ENCODE measurements around the gene CRB2.
"Not testable (repeated sequence)": the region's sequence is repeated elsewhere in the genome, so short reads cannot be mapped to it uniquely, and the experiment has no call there.

The CRB2 gene

DNA sequence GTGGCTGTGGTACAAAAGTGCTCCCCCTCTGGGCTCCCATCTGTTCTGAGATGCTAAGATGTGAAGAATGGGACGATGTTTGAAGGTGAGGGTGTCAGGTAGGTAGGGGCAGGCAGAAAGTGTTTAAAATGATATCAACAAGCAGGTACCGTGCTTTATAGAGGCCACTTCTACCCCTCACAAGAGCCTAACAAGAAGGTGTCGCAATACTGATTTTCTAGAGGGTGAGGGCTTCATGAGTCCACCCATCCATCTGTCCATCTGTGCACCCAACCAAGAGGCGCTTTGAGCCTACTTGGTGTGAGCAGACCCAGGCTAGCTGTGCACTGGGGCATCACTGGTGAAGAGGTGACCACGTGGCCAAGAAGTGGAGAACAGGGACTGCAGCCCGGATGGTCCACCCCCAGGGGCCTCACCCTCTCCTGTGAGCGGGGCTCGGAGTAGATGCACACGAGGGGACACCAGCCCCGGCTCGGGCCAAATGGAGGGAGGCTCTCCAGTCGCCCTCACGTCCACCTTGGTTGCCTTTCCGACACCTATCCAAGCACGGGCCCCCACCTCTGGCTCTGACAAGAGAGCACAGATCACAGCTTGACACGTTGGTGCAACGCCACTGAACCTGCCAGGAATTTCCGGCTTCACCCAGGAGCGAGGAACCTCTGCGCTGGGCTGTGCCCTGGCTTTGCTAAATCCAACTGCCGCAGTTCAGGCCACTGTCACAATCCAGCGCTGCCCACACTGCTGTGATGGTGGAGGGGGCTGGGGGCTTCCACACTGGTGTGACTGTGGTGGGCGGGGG, 34.5 kb downstream of the CRB2 start:
- Mint-ChIP-seq H3K4me1 (no peaks in the 10 kb centered on the region), H3K27ac (ENCODE audit: low read depth) (no peak overlapping the region), H3K27me3 (no peaks in the 10 kb centered on the region), H3K4me3 (no peak overlapping the region), H3K36me3 (ENCODE audit: insufficient read depth) (peaks cover 5% of the 10 kb centered on the region), H3K9me3 (no peaks in the 10 kb centered on the region)
- ATAC-seq (replicated peaks; ENCODE audit: extremely low read depth, poor library complexity, severe bottlenecking) (no peak), DNase-seq (ENCODE audit: low spot score in 2 of 2) (no peak)

- Mint-ChIP-seq H3K27me3 (no peaks in the 10 kb centered on the region), H3K27ac (ENCODE audit: low read depth) (no peak overlapping the region), H3K36me3 (ENCODE audit: insufficient read depth) (peaks cover 5% of the 10 kb centered on the region), H3K4me3 (no peak overlapping the region), H3K4me1 (no peaks in the 10 kb centered on the region), H3K9me3 (no peaks in the 10 kb centered on the region)
- DNase-seq (ENCODE audit: low spot score in 2 of 2) (no peak), ATAC-seq (replicated peaks; ENCODE audit: extremely low read depth, poor library complexity, severe bottlenecking) (no peak)
These were observed 35.2 kb downstream of the CRB2 start for GRCh38 chr9:123391233-123391632.

GRCh38 chr9:123391946-123392345, 35.9 kb downstream of the CRB2 start:
- no peaks in the 10 kb centered on the region for H3K4me1 Mint-ChIP-seq
- H3K27ac Mint-ChIP-seq (ENCODE audit: low read depth), result no peak overlapping the region
- no peak overlapping the region for H3K4me3 Mint-ChIP-seq
- H3K36me3 Mint-ChIP-seq (ENCODE audit: insufficient read depth), result peaks cover 5% of the 10 kb centered on the region
- H3K27me3 Mint-ChIP-seq, result no peaks in the 10 kb centered on the region
- no peak for DNase-seq (ENCODE audit: low spot score in 2 of 2)
- no peaks in the 10 kb centered on the region for H3K9me3 Mint-ChIP-seq
- ATAC-seq (replicated peaks; ENCODE audit: extremely low read depth, poor library complexity, severe bottlenecking), result no peak

- no peak for ATAC-seq (replicated peaks; ENCODE audit: extremely low read depth, poor library complexity, severe bottlenecking)
- H3K27ac Mint-ChIP-seq (ENCODE audit: low read depth), result no peak overlapping the region
- no peaks in the 10 kb centered on the region for H3K4me1 Mint-ChIP-seq
- peaks cover 5% of the 10 kb centered on the region for H3K36me3 Mint-ChIP-seq (ENCODE audit: insufficient read depth)
- H3K27me3 Mint-ChIP-seq, result no peaks in the 10 kb centered on the region
- no peak for DNase-seq (ENCODE audit: low spot score in 2 of 2)
- H3K4me3 Mint-ChIP-seq, result no peak overlapping the region
- H3K9me3 Mint-ChIP-seq, result no peaks in the 10 kb centered on the region
These were observed 36.8 kb downstream of the CRB2 start for GRCh38 chr9:123392802-123393201.

GRCh38 chr9:123394291-123395235, 38.6 kb downstream of the CRB2 start:
- no peaks in the 10 kb centered on the region for H3K4me1 Mint-ChIP-seq
- DNase-seq (ENCODE audit: low spot score in 2 of 2), result no peak
- H3K27ac Mint-ChIP-seq (ENCODE audit: low read depth), result peak overlapping the region; percentile 62
- H3K27me3 Mint-ChIP-seq, result no peaks in the 10 kb centered on the region
- H3K36me3 Mint-ChIP-seq (ENCODE audit: insufficient read depth), result peaks cover 5% of the 10 kb centered on the region
- no peak for ATAC-seq (replicated peaks; ENCODE audit: extremely low read depth, poor library complexity, severe bottlenecking)
- no peak overlapping the region for H3K4me3 Mint-ChIP-seq
- no peaks in the 10 kb centered on the region for H3K9me3 Mint-ChIP-seq

DNA sequence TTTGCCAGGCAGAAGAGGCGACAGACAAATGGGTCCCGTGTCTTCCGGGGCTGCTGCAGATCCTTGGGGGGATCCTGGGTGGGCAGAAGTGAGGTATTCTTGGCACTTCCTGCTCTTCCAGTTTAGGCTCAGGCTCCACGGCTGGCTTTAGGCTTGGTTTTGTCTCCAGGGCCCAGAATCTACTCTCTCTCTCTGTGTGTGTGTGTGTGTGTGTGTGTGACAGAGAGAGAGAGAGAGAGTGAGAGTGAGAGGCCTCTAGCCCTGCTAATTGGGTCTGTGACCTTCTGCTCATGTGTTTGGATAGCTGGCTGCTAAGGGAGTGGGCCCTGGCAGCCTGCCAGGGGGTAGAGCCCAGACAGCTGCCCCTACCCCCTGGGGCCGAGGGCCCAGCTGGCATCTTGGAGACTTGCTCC, 39.3 kb downstream of the CRB2 start:
- Mint-ChIP-seq H3K27me3 (no peaks in the 10 kb centered on the region), H3K27ac (ENCODE audit: low read depth) (no peak overlapping the region), H3K36me3 (ENCODE audit: insufficient read depth) (peaks cover 5% of the 10 kb centered on the region), H3K9me3 (no peaks in the 10 kb centered on the region), H3K4me1 (no peaks in the 10 kb centered on the region), H3K4me3 (no peak overlapping the region)
- ATAC-seq (replicated peaks; ENCODE audit: extremely low read depth, poor library complexity, severe bottlenecking), result no peak
- DNase-seq (ENCODE audit: low spot score in 2 of 2), result no peak

GRCh38 chr9:123395689-123396511, 39.9 kb downstream of the CRB2 start:
- Mint-ChIP-seq H3K4me3 (no peak overlapping the region), H3K27ac (ENCODE audit: low read depth) (no peak overlapping the region), H3K27me3 (no peaks in the 10 kb centered on the region), H3K36me3 (ENCODE audit: insufficient read depth) (peaks cover 2% of the 10 kb centered on the region), H3K9me3 (no peaks in the 10 kb centered on the region), H3K4me1 (no peaks in the 10 kb centered on the region)
- ATAC-seq (replicated peaks; ENCODE audit: extremely low read depth, poor library complexity, severe bottlenecking) (no peak), DNase-seq (ENCODE audit: low spot score in 2 of 2) (no peak)

DNA sequence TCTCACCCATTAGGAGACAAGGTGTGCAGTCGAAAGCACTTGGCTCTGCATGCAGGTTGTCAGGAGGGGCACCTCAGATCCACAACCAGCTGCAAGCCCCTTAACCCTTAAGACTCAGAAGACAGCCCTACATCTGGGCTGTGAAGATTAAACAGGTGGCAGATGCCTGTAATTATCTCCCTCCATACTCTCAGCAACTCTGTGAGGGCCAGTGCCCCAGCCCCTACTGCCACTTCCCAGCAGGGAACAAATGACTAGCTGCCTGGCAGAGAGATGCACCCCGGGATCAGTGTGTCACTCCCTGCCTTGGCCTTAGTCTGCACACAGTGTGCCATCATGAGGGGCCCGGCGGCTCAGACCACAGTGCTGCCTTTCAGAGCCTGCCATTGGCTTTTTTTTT, 42.0 kb downstream of the CRB2 start:
- H3K4me3 Mint-ChIP-seq, result no peak overlapping the region
- H3K27ac Mint-ChIP-seq (ENCODE audit: low read depth), result no peak overlapping the region

DNA sequence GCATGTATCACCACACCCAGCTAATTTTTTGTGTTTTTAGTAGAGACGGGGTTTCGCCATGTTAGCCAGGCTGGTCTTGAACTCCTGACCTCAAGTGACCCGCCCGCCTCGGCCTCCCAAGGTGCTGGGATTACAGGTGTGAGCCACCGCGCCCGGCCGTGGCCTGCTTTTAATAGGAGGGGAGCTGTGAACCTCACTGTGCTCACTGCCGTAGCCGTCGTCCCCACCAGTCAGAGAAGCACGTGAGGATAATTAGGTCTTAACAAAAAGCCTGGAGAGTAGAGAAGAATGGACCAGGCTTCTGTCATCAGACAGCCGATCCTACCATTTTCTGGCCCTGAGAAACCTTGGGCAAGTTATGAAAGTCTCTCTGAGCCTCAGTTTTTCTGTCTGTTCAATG, 42.9 kb downstream of the CRB2 start:
- H3K27me3 Mint-ChIP-seq; ATAC-seq (replicated peaks; ENCODE audit: extremely low read depth, poor library complexity, severe bottlenecking); H3K36me3 Mint-ChIP-seq (ENCODE audit: insufficient read depth); H3K4me1 Mint-ChIP-seq; DNase-seq (ENCODE audit: low spot score in 2 of 2); H3K9me3 Mint-ChIP-seq; H3K4me3 Mint-ChIP-seq; H3K27ac Mint-ChIP-seq (ENCODE audit: low read depth): not testable (repeated sequence)

More for the DNA sequence above, 42.0 kb downstream of the CRB2 start:
- DNase-seq (ENCODE audit: low spot score in 2 of 2), result no peak
- Mint-ChIP-seq H3K36me3 (ENCODE audit: insufficient read depth) (peaks cover 1% of the 10 kb centered on the region), H3K4me1 (no peaks in the 10 kb centered on the region), H3K27me3 (no peaks in the 10 kb centered on the region), H3K9me3 (no peaks in the 10 kb centered on the region)
- no peak for ATAC-seq (replicated peaks; ENCODE audit: extremely low read depth, poor library complexity, severe bottlenecking)

- ATAC-seq (replicated peaks; ENCODE audit: extremely low read depth, poor library complexity, severe bottlenecking), result no peak
- H3K27ac Mint-ChIP-seq (ENCODE audit: low read depth), result no peak overlapping the region
These were observed 43.9 kb downstream of the CRB2 start for GRCh38 chr9:123399803-123400378.

GRCh38 chr9:123400926-123401503, 45.0 kb downstream of the CRB2 start:
- no peak for ATAC-seq (replicated peaks; ENCODE audit: extremely low read depth, poor library complexity, severe bottlenecking)
- H3K27ac Mint-ChIP-seq (ENCODE audit: low read depth), result no peak overlapping the region
- no peaks in the 10 kb centered on the region for H3K4me1 Mint-ChIP-seq
- H3K36me3 Mint-ChIP-seq (ENCODE audit: insufficient read depth), result peaks cover 1% of the 10 kb centered on the region
- no peaks in the 10 kb centered on the region for H3K9me3 Mint-ChIP-seq
- no peaks in the 10 kb centered on the region for H3K27me3 Mint-ChIP-seq
- DNase-seq (ENCODE audit: low spot score in 2 of 2), result no peak
- H3K4me3 Mint-ChIP-seq, result no peak overlapping the region

More at GRCh38 chr9:123399803-123400378, 43.9 kb downstream of the CRB2 start:
- Mint-ChIP-seq H3K36me3 (ENCODE audit: insufficient read depth) (peaks cover 1% of the 10 kb centered on the region), H3K4me1 (no peaks in the 10 kb centered on the region), H3K4me3 (no peak overlapping the region), H3K9me3 (no peaks in the 10 kb centered on the region), H3K27me3 (no peaks in the 10 kb centered on the region)
- no peak for DNase-seq (ENCODE audit: low spot score in 2 of 2)
